SU-DHL-6 (cell line): ENCODE data around the gene TBC1D16.

Source experiments
- H2AFZ ChIP-seq: fragments of 200-600 bp; sonication (generic); 2 replicates; pipeline ENCODE4 v1.6.1; 2014; ENCODE audit warnings: low read depth, mild to moderate bottlenecking, moderate library complexity, mixed read lengths, antibody characterized with exemption, low read length; ENCODE audit not compliant: severe bottlenecking
- H3F3A ChIP-seq: fragments of 200-600 bp; shearing (Covaris generic); 2 replicates; pipeline ENCODE4 v1.6.0; 2016; ENCODE audit warnings: antibody characterized with exemption, mild to moderate bottlenecking; ENCODE audit not compliant: insufficient read depth
- H3K27ac ChIP-seq: fragments of 200-600 bp; sonication (generic); 2 replicates; pipeline ENCODE4 v1.5.1; 2016; ENCODE audit warnings: low read depth, mild to moderate bottlenecking, low read length, moderate library complexity, mixed read lengths
- H3K27me3 ChIP-seq: fragments of 200-600 bp; sonication (generic), shearing (Covaris generic); 2 replicates; pipeline ENCODE4 v1.6.0; 2014; ENCODE audit warnings: mild to moderate bottlenecking, low read length
- H3K36me3 ChIP-seq: fragments of 200-600 bp; sonication (generic); 2 replicates; pipeline ENCODE4 v1.6.1; 2014; ENCODE audit warnings: mild to moderate bottlenecking, low read length, mixed read lengths
- H3K4me2 ChIP-seq: fragments of 300-600, 200-600 bp; shearing (Covaris generic), sonication (generic); 2 replicates; pipeline ENCODE4 v1.6.0; 2014; ENCODE audit warnings: low read length, low read depth, mild to moderate bottlenecking; ENCODE audit not compliant: poor library complexity, severe bottlenecking
- H3K4me3 ChIP-seq: fragments of 200-600 bp; sonication (generic); 2 replicates; pipeline ENCODE4 v1.5.1; 2014; ENCODE audit warnings: antibody characterized with exemption, low read length, mild to moderate bottlenecking, mixed read lengths; ENCODE audit not compliant: insufficient read depth, poor library complexity, severe bottlenecking
- H3K79me2 ChIP-seq: fragments of 200-600 bp; sonication (generic); 2 replicates; pipeline ENCODE4 v1.6.1; 2014; ENCODE audit warnings: mild to moderate bottlenecking, low read length, moderate library complexity; ENCODE audit not compliant: insufficient read depth
- H3K9ac ChIP-seq: fragments of 200-600 bp; sonication (generic); 2 replicates; pipeline ENCODE4 v1.7.0; 2014; ENCODE audit warnings: mild to moderate bottlenecking, low read length
- H3K9me2 ChIP-seq: fragments of 200-600 bp; sonication (generic); replicated peaks from 2 replicates; pipeline ENCODE4 v1.6.1; 2014; ENCODE audit warnings: low read length; ENCODE audit not compliant: insufficient read depth
- H3K9me3 ChIP-seq: fragments of 200-600 bp; sonication (generic); 2 replicates; pipeline ENCODE4 v1.6.1; 2014; ENCODE audit warnings: low read length, mixed read lengths; ENCODE audit not compliant: insufficient read depth
- H4K20me1 ChIP-seq: fragments of 200-600 bp; sonication (generic); 2 replicates; pipeline ENCODE4 v1.6.1; 2014; ENCODE audit warnings: low read depth, mild to moderate bottlenecking, antibody characterized with exemption, low read length, moderate library complexity, mixed read lengths
- EZH2phosphoT487 ChIP-seq: fragments of 200-600 bp; sonication (generic), shearing (Covaris generic); conservative IDR thresholded peaks from 2 replicates; pipeline ENCODE4 v1.6.1; 2018; ENCODE audit warnings: mild to moderate bottlenecking, antibody characterized with exemption, low read length, moderate library complexity, mixed read lengths
- TF ChIP-seq, protein P1 (sequence below): fragments of 200-600 bp; sonication (generic); IDR thresholded peaks from one replicate; pipeline ENCODE4 v1.5.1; 2017; ENCODE audit warnings: antibody characterized with exemption, mild to moderate bottlenecking, low read length, moderate library complexity; ENCODE audit not compliant: insufficient read depth, poor library complexity, severe bottlenecking

Gene TBC1D16

DNA sequence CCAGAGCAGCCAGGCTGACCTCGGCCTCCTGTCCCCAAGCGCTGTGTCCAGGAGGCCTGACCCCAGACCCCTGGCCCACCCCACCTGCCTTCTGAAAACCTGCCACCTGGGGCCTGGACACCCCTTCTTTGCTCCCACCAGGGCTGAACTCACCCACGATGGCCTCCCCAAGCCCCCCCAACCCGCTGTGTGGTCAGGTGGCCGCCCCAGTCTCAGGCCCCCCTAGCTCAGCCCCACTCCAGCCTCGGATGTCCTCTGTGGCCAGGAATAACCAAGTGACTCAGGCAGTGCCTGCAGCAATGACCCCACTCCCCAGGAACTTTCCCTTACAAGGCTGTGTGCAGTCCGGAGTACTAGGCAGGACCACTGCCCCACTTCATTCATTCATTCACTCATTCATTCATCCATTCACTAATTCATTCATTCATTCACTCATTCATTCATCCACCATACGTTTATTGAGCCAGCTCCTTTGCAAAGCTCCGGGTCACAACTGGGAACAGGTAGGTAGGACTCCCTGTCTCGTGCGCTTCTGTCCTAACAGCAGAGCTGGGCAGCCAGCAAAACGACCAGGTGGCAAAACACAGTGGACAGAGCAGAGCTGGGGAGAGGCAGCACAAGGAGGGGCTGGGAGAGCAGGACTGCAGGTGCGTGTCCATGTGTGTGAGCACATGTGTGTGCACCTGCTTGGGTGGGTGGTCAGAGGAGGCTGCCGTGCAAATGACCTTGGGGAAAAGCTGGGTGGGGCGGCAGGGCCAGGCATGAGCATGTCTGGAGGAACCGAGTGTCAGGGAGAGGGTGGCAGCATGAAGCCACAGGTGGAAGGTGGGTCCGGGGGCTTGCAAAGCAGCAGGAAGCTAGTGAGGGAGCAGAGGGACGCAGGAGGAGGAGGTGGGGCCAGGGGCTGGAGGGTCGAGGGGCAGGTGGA lies 120.6 kb downstream of the TBC1D16 start:
- no peaks in the 10 kb centered on the region for H3K27me3 ChIP-seq
- no peaks in the 10 kb centered on the region for H3F3A ChIP-seq
- H3K4me3 ChIP-seq = no peak overlapping the region
- no peaks in the 10 kb centered on the region for H3K9me3 ChIP-seq
- no peak overlapping the region for H2AFZ ChIP-seq
- H3K4me2 ChIP-seq = no peak overlapping the region
- no peak for TF ChIP-seq EZH2phosphoT487
- TF ChIP-seq, protein P1, sequence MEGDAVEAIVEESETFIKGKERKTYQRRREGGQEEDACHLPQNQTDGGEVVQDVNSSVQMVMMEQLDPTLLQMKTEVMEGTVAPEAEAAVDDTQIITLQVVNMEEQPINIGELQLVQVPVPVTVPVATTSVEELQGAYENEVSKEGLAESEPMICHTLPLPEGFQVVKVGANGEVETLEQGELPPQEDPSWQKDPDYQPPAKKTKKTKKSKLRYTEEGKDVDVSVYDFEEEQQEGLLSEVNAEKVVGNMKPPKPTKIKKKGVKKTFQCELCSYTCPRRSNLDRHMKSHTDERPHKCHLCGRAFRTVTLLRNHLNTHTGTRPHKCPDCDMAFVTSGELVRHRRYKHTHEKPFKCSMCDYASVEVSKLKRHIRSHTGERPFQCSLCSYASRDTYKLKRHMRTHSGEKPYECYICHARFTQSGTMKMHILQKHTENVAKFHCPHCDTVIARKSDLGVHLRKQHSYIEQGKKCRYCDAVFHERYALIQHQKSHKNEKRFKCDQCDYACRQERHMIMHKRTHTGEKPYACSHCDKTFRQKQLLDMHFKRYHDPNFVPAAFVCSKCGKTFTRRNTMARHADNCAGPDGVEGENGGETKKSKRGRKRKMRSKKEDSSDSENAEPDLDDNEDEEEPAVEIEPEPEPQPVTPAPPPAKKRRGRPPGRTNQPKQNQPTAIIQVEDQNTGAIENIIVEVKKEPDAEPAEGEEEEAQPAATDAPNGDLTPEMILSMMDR = no peak
- no peaks in the 10 kb centered on the region for H3K9me2 ChIP-seq
- H4K20me1 ChIP-seq = no peaks in the 10 kb centered on the region
- H3K79me2 ChIP-seq = no peaks in the 10 kb centered on the region
- H3K36me3 ChIP-seq = no peaks in the 10 kb centered on the region
- H3K9ac ChIP-seq = no peak overlapping the region
- H3K27ac ChIP-seq = no peak overlapping the region

- Histone ChIP-seq H3K79me2 (no peaks in the 10 kb centered on the region), H3K4me2 (no peak overlapping the region), H3K9me3 (no peaks in the 10 kb centered on the region)
These were observed 121.5 kb downstream of the TBC1D16 start for GRCh38 chr17:79913896-79914812.

GRCh38 chr17:79913451-79913850 lies 122.2 kb downstream of the TBC1D16 start:
- Histone ChIP-seq H3K9me3 (no peaks in the 10 kb centered on the region), H3K4me2 (no peak overlapping the region), H3K36me3 (no peaks in the 10 kb centered on the region), H3K9me2 (no peaks in the 10 kb centered on the region), H3K27me3 (no peaks in the 10 kb centered on the region), H3K4me3 (no peak overlapping the region), H4K20me1 (no peaks in the 10 kb centered on the region), H3K79me2 (no peaks in the 10 kb centered on the region), H3K27ac (no peak overlapping the region), H2AFZ (no peak overlapping the region), H3F3A (no peaks in the 10 kb centered on the region), H3K9ac (no peak overlapping the region)
- TF ChIP-seq EZH2phosphoT487 = no peak
- TF ChIP-seq, protein P1 = no peak

More at GRCh38 chr17:79913896-79914812, 121.5 kb downstream of the TBC1D16 start:
- Histone ChIP-seq H3K27me3 (no peaks in the 10 kb centered on the region), H4K20me1 (no peaks in the 10 kb centered on the region), H3K27ac (no peak overlapping the region), H3K9me2 (no peaks in the 10 kb centered on the region), H3K36me3 (no peaks in the 10 kb centered on the region), H3K9ac (no peak overlapping the region), H3K4me3 (no peak overlapping the region), H3F3A (no peaks in the 10 kb centered on the region), H2AFZ (no peak overlapping the region)
- no peak for TF ChIP-seq EZH2phosphoT487
- TF ChIP-seq, protein P1 = no peak
